Esophagus squamous epithelium (tissue), 5 donors: ENCODE data around the gene PEG3. TPM values are rescaled to one million over a fixed set of nuclear protein-coding genes. Genes with fewer than 3 reads are reported as not detected.
"Not testable (repeated sequence)": the region's sequence is repeated elsewhere in the genome, so short reads cannot be mapped to it uniquely, and the experiment has no call there.

Source experiments
- DNase-seq: peaks from one replicate; lab custom pipeline; 2025; lab: John Stamatoyannopoulos, UW
- H3K27ac ChIP-seq, 4 donors: fragments of 200-600 bp; sonication (generic); one replicate each; pipeline ENCODE4 v1.5.1; 2016 to 2019; ENCODE audit warnings: mild to moderate bottlenecking in 1 of 4
- H3K27me3 ChIP-seq, 4 donors: fragments of 200-600 bp; sonication (generic); 1 replicate in 3 of 4; 2 replicates in 1 of 4; pipeline versions ENCODE4 v1.5.1 to v1.6.0; 2017 to 2021; ENCODE audit warnings: antibody characterized with exemption in 1 of 4
- H3K36me3 ChIP-seq, 3 donors: fragments of 200-600 bp; sonication (generic); one replicate each; pipeline ENCODE4 v1.5.1; 2016 to 2019
- H3K4me1 ChIP-seq, 3 donors: fragments of 200-600 bp; sonication (generic); one replicate each; pipeline ENCODE4 v1.5.1; 2017 to 2019
- H3K4me3 ChIP-seq, 4 donors: fragments of 200-600 bp; sonication (generic); 1 replicate in 3 of 4; 2 replicates in 1 of 4; pipeline ENCODE4 v1.5.1; 2016 to 2019; ENCODE audit warnings: mild to moderate bottlenecking in 2 of 4, moderate library complexity in 1 of 4
- H3K9me3 ChIP-seq, 3 donors: fragments of 200-600 bp; sonication (generic); one replicate each; pipeline ENCODE4 v1.5.1; 2016 to 2019
- CTCF ChIP-seq, 6 experiments: fragments of 450-650 bp in 4 of 6; fragments of 200-600 bp in 2 of 6; sonication (generic) in 2 of 6; IDR thresholded peaks; one replicate each; pipeline ENCODE4 v1.5.1; 2016 to 2019; ENCODE audit warnings: antibody characterized with exemption in 6 of 6, mild to moderate bottlenecking in 4 of 6, moderate library complexity in 4 of 6
- POLR2A ChIP-seq, 4 donors: fragments of 450-650 bp; IDR thresholded peaks; one replicate each; pipeline ENCODE4 v1.6.1; 2017; ENCODE audit warnings: antibody characterized with exemption in 4 of 4, mild to moderate bottlenecking in 4 of 4, moderate library complexity in 3 of 4
- WGBS, 2 donors: methylation state at CpG; one replicate each; pipeline ENCODE4 v1.1.5; 2018; 5-methylcytosine and 5-hydroxymethylcytosine counted together
- intact Hi-C: fragments of 100-400 bp; cut with DNase I; formaldehyde crosslinking; loops from one replicate; pipeline ENCODE4 v1.15.0; 2022
- total RNA-seq, 4 donors: library from RNA; depleted of rRNA; stranded (reverse); fragments of >200 nt; gene quantifications; one replicate each; pipeline ENCODE4 v1.1.0, GENCODE V29; 2016
- donor health status: DM: yes; HTN: yes; CAD: no.

Gene PEG3
- total RNA-seq, 4 donors from 2014 or later: 0.57 to 4.0 (median 1.9) TPM

GRCh38 chr19:56866538-56866937 lies 26.0 kb upstream of the PEG3 start:
- H3K9me3 ChIP-seq: peaks cover 0 to 16% (median 0%) of the 10 kb centered on the region in 3 donors
- TF ChIP-seq CTCF (IDR thresholded peaks at IDR 0.05) (no peak), POLR2A (IDR thresholded peaks at IDR 0.05) (no peak)
- H3K4me1 ChIP-seq: no peaks in the 10 kb centered on the region
- no peak overlapping the region for H3K27ac ChIP-seq
- no peak for DNase-seq
- no peaks in the 10 kb centered on the region for H3K27me3 ChIP-seq
- H3K36me3 ChIP-seq: no peaks in the 10 kb centered on the region
- WGBS, 2 donors: 15 to 20% methylated on average over 2 of the region's 2 CpGs
- H3K4me3 ChIP-seq: no peak overlapping the region
- intact Hi-C loops: no loop called here

DNA sequence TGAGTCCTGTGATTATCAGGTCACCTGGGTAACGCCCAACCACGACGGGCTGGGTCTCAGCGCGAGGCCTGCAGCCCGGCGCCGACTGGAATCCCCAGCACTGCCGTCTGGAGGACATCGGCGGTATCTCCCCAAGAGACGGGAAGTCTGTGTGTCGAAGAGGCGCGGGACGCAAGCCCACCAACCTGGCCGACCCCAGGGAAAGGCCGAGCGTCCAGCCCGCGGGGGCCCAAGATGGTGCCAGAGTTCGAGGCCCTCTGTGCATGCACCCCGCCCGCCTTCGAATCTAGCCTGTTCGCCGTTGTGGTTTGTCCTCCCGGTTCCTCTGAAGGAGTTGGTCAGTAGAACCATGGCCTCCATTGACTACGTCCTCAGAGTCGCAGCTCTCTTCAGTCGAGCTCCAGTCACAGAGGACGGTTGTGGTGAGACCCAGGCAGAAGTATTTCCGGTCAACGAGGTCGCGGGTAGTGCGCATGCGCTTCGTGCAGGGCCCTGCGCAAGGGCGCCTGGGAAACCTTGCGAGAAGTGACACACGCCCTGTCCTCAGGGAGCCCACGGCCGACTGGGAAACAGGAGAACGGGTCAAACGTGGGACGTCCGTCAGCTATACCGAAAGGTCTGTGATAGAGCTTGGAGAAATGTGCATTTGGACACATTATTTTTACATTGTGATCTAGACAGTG lies 24.1 kb upstream of the PEG3 start:
- no peaks in the 10 kb centered on the region for H3K36me3 ChIP-seq
- peaks cover 0 to 16% (median 0%) of the 10 kb centered on the region in 3 donors for H3K9me3 ChIP-seq
- H3K4me1 ChIP-seq: no peaks in the 10 kb centered on the region
- 67 to 79% methylated on average over 15 to 26 of the region's 50 CpGs for WGBS, 2 donors
- TF ChIP-seq CTCF (IDR thresholded peaks at IDR 0.05) (no peak), POLR2A (IDR thresholded peaks at IDR 0.05) (no peak)
- no peaks in the 10 kb centered on the region for H3K27me3 ChIP-seq
- no peak overlapping the region for H3K27ac ChIP-seq
- DNase-seq: no peak
- intact Hi-C loops: no loop called here
- no peak overlapping the region for H3K4me3 ChIP-seq

DNA sequence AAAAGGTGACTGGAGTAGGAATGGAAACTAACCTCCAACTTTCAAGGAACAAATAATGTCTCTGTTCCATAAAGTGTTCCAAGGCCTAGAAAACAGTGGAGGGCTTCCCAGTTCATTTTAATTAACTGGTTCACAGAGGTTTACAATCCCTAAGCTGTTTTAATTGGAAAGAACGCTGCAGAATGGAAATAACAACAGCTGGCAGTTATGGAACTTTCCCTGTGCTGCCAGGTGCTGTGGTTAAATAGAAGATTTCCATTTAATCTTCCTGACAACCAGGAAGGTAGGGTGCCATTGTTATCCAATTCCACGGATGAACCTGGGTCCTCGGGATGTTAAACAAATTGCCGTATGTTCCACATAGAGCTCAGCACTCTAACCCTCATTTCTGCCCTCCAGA lies 22.2 kb upstream of the PEG3 start:
- no peak for TF ChIP-seq CTCF (IDR thresholded peaks at IDR 0.05)
- TF ChIP-seq POLR2A (IDR thresholded peaks at IDR 0.05): no peak
- DNase-seq: no peak
- H3K27me3 ChIP-seq: no peaks in the 10 kb centered on the region
- no peaks in the 10 kb centered on the region for H3K4me1 ChIP-seq
- WGBS, 2 donors: 78 to 81% methylated on average over 4 of the region's 4 CpGs
- H3K4me3 ChIP-seq: no peak overlapping the region
- peaks cover 0 to 16% (median 0%) of the 10 kb centered on the region in 3 donors for H3K9me3 ChIP-seq
- H3K27ac ChIP-seq: no peak overlapping the region
- H3K36me3 ChIP-seq: no peaks in the 10 kb centered on the region
- intact Hi-C loops: no loop called here

- H3K27me3 ChIP-seq, intact Hi-C loops, H3K4me1 ChIP-seq, DNase-seq, H3K27ac ChIP-seq, H3K4me3 ChIP-seq, H3K36me3 ChIP-seq: not testable (repeated sequence)
- peaks cover 0 to 16% (median 0%) of the 10 kb centered on the region in 3 donors for H3K9me3 ChIP-seq
- 79 to 83% methylated on average over 9 of the region's 10 CpGs for WGBS, 2 donors
Measured at GRCh38 chr19:56860409-56860808, 19.9 kb upstream of the PEG3 start.

DNA sequence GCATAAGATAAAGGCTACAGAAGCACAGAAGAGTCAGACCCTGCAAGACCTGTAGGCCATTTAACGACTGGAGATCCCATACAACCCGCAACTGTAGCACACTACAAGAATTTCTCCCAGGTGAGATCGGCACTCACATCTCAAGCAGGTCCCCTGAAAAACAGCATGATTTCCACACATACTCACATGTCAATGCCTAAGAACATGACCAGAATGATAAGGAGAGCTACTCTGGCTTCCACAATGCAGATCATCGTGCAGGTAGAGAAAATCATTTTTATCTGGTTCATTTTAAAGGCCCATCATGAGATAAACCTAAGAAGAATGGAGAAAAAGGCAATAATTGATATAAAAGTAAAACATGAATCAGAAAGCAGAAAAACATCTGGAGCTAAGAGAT lies 17.5 kb upstream of the PEG3 start:
- no peak for DNase-seq
- intact Hi-C loops: no loop called here
- Histone ChIP-seq H3K4me3 (no peak overlapping the region), H3K36me3 (no peaks in the 10 kb centered on the region), H3K27ac (no peak overlapping the region), H3K4me1 (no peaks in the 10 kb centered on the region), H3K27me3 (peaks cover 0 to 4% (median 0%) of the 10 kb centered on the region in 4 donors), H3K9me3 (peaks cover 0 to 21% (median 3%) of the 10 kb centered on the region in 3 donors)
- TF ChIP-seq POLR2A (IDR thresholded peaks at IDR 0.05) (no peak), CTCF (IDR thresholded peaks at IDR 0.05) (no peak)
- 81 to 84% methylated on average over 4 of the region's 4 CpGs for WGBS, 2 donors
